ENCODE measurements around the gene PDCL2. TPM values are rescaled to one million over a fixed set of nuclear protein-coding genes. Genes with fewer than 3 reads are reported as not detected.

Gene PDCL2
- total and polyA plus RNA-seq, 2 of the 13 experiments (the other 11 are each of a cell fraction or from before 2014, with no cell fraction given): not detected

GRCh38 chr4:55560096-55560495 lies 31.9 kb downstream of the PDCL2 start:
- H3K4me3 ChIP-seq (replicated peaks in 1 of 3; ENCODE audit: insufficient read depth in 1 of 3, low read depth in 2 of 3, low read length in 3 of 3): no peak overlapping the region
- no peak overlapping the region for H3K4me2 ChIP-seq (ENCODE audit: low read depth, low read length)
- no TSS peak for BruUV-seq (replicated peaks)
- ChIA-PET POLR2A (no interaction called here), CTCF (ENCODE audit: low intra/inter-chr PET ratio, low total read pairs) (no interaction called here)
- H3K27me3 ChIP-seq (ENCODE audit: control insufficient read depth in 1 of 2, insufficient read depth in 2 of 2, low read length in 2 of 2): no peaks in the 10 kb centered on the region
- 30% methylated on average over 3 of the region's 3 CpGs for WGBS (ENCODE audit: low lambda C conversion rate)
- no peak for ATAC-seq
- in situ Hi-C loops (cut with HindIII; ENCODE audit: extremely low pct_ligation_motif_present, low pct_unique_long_range_greater_than_20kb) (no loop called here), intact Hi-C loops (cut with micrococcal nuclease; ENCODE audit: unreplicated experiment) (no loop called here)
- no peaks in the 10 kb centered on the region for H3K36me3 ChIP-seq (replicated peaks in 1 of 2; ENCODE audit: control insufficient read depth in 1 of 2, insufficient read depth in 2 of 2, low read length in 2 of 2)
- H2AFZ ChIP-seq (ENCODE audit: low read length): no peak overlapping the region
- no peak for DNase-seq (ENCODE audit: low spot score)
- no peak for FAIRE-seq
- no peak overlapping the region for H3K27ac ChIP-seq (ENCODE audit: extremely low read length, insufficient read depth, low read length)
- H4K20me1 ChIP-seq (ENCODE audit: insufficient read depth, low read length): no peaks in the 10 kb centered on the region
- no peaks in the 10 kb centered on the region for H3K79me2 ChIP-seq (ENCODE audit: insufficient read depth, low read length)
- TF ChIP-seq ZBTB7A (CRISPR knock-in tag; IDR thresholded peaks at IDR 0.05) (no peak), RCOR2 (CRISPR knock-in tag; IDR thresholded peaks at IDR 0.05) (no peak), ZFP1 (CRISPR knock-in tag; IDR thresholded peaks at IDR 0.05) (no peak), ZNF260 (CRISPR knock-in tag; IDR thresholded peaks at IDR 0.05; ENCODE audit: borderline replicate concordance, low read depth) (no peak), NR3C1 (CRISPR knock-in tag; IDR thresholded peaks at IDR 0.05) (no peak), ZNF558 (CRISPR knock-in tag; IDR thresholded peaks at IDR 0.05; ENCODE audit: borderline replicate concordance) (no peak), ELF3 (CRISPR knock-in tag; IDR thresholded peaks at IDR 0.05) (no peak), ZNF788 (CRISPR knock-in tag; IDR thresholded peaks at IDR 0.05; ENCODE audit: borderline replicate concordance) (no peak), HNF1A (IDR thresholded peaks at IDR 0.05; ENCODE audit: low read depth) (no peak), HNF1A (CRISPR knock-in tag; IDR thresholded peaks at IDR 0.05; ENCODE audit: borderline replicate concordance) (no peak), ZNF563 (CRISPR knock-in tag; IDR thresholded peaks at IDR 0.05) (no peak), SIN3B (IDR thresholded peaks at IDR 0.05; ENCODE audit: low read length) (no peak), ZNF546 (CRISPR knock-in tag; conservative IDR thresholded peaks at IDR 0.05) (no peak), ZNF501 (CRISPR knock-in tag; IDR thresholded peaks at IDR 0.05) (no peak)
- TF ChIP-seq, protein P1, sequence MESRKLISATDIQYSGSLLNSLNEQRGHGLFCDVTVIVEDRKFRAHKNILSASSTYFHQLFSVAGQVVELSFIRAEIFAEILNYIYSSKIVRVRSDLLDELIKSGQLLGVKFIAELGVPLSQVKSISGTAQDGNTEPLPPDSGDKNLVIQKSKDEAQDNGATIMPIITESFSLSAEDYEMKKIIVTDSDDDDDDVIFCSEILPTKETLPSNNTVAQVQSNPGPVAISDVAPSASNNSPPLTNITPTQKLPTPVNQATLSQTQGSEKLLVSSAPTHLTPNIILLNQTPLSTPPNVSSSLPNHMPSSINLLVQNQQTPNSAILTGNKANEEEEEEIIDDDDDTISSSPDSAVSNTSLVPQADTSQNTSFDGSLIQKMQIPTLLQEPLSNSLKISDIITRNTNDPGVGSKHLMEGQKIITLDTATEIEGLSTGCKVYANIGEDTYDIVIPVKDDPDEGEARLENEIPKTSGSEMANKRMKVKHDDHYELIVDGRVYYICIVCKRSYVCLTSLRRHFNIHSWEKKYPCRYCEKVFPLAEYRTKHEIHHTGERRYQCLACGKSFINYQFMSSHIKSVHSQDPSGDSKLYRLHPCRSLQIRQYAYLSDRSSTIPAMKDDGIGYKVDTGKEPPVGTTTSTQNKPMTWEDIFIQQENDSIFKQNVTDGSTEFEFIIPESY (CRISPR knock-in tag; IDR thresholded peaks at IDR 0.05): no peak
- no peaks in the 10 kb centered on the region for H3K4me1 ChIP-seq (ENCODE audit: insufficient read depth, low read length)
- H3K9ac ChIP-seq (ENCODE audit: insufficient read depth, low read depth, low read length): no peak overlapping the region
- no peaks in the 10 kb centered on the region for H3K9me3 ChIP-seq (ENCODE audit: low read length)
